ENCODE measurements around the gene IQGAP2.

Gene IQGAP2

DNA sequence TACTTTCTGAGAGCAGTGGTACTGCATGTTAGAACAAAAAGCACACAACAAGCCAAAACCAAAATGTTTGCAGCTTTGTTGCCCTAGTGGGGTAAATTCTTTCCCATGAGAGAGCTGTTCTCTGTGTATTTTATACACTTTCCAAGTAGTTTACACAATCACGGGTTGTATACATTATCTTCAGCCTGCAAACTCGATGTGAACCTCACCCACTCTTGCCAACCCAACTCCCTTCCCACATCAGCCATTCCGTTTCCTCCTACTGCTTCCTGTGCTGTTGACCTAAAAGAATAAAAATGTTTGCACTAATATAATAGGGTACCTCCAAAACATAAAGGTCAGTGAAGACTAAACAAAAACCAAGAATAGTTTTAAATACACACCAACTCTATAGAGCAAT lies 47.0 kb downstream of the IQGAP2 start:
- no peak for DNase-seq

DNA sequence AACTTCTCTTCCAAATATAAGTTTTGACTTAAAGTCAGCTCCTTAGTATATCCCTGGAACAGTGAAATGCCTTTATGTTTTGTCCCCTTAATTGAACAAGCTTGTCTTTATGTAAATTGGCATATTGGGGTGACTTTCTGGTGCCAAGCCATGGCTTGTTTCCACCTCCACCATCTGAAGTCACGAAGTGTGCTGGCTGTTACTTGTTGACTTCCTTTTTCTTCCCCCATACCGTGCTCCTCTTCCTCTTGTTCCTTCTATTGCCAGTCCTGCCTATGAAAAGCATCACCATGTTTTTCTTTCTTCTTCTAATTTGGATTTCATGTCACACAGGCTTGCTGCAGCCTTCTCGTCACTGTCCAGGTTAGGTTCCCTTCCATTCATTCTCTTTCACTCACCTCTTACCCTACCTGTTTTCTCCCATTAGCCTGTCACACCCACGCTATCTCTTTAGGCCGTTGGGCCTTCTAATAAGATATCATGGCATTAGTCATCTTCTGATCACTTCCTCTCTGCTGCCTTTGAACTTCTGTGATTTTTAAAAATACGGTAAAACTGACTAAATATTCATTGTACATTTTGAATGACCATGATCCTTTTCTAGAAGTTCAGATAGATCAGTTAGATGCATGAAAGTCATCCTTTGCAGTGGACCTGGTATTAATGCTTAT lies 48.1 kb downstream of the IQGAP2 start:
- DNase-seq: no peak

DNA sequence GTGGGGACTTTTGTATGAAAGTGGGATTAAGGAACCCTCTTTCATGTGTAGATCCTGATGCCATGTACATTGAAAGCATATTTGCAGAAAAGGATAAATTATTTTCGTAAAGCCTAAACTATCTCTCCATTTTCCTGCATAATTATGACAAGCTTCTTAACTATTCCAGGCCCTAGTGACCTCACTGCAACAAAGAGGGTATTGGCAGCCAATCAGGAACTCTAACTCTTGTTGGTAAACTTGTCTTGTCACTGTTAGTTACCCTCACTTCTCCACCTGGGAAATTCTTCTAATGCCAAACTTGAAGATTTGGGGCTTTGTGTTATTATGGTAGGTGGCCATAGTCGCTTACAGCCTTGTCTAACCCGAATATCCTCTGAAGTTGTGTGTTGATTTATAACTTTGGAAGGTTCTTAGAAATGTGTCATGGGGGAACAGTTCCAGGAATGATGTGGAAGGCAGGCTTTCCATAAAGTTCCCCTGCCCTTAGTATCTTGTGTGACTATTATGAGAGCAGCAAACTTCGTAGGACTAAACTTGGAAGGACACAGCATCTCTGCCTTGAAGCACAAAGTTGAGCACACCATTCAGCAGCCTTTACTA lies 52.5 kb downstream of the IQGAP2 start:
- DNase-seq: no peak

DNA sequence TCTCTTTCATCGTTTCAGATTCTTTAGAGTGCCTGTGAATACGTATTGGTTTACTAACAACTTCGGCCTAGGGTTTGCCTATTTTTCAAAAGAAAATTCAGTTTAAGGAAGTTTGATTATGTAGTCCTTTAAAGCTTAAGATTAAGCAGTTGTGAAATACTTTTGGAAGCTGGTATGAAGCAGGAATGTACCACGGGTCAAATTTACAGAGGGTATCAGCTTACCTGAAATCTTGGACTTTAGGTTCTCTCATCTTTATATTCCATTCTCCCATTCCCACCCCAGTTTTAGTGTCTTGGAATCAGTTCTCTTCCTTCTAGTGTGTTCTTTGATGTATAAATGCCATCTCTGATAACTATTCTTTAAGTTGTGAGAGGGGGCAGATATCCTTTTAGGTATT lies 53.2 kb downstream of the IQGAP2 start:
- no peak for DNase-seq

DNA sequence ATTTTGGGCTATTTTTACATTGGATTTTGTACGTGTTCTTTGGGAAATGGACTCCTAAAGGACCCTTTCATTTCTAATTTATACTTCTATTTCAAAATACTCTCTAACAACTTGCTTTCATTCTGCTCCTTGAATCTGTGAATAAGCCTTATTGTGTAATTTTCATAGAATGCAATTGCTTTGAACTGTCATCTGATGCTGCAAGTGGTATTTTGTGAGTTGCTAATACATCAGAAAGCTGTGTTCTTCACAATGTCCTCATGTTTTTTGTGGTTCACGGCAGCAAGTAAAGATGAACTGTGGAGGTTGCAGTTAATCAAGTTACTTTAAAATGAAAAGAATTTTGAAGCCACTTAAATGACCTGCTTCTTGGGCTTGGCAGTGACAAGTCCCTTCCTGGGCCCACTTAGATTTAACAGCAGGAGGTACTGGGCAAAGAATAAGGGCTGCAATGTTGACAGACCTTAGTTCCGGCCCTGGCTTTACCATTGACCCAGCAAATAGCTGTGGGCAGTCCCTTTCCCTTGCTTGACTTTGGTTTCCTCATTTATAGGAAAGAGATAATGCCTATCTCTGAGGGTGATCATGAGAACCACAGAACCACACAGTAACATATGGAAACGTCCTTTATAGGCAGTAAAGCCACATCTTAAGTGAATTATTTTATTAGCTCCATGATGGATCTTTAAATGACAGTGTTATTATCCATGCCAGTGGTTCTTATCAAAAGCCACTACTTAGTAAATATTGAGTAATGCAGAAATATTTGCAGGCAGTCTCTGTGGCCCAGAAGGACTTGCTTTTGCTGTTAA lies 54.8 kb downstream of the IQGAP2 start:
- DNase-seq: no peak

DNA sequence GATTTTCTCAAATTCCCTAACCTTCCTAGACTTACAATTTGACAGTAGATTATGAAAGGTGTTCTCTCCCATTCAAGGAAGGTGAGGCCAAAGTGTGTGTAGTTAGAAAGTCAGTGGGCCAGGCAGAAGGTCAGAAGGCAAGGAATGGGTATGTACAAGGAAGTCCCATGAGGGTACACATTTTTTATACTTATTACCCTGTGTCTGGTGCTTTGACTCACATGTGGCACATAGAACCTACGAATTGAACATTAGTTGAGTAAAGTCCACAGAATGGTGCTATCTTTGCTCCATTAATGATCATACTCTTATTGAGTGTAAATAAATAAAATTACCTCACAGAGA lies 55.4 kb downstream of the IQGAP2 start:
- DNase-seq: no peak

DNA sequence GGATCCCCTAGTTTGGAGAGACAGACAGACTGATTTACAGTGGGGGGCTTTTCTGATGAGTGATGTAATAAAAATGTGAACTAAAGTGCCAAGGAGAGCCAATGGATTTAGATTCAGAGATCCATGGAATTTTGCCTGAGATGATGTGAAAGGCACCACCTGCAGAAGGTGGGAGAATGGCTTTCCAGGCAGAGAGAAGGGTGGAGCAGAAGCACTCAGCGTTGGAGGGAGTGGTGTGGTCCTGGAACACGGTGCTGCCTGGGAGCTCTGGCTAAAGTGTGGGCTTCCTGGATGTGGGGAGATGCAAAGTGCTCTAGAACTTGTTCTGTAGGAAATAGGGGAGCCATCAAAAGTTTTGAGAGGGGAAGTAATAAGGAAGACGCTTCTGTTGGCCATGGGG lies 57.0 kb downstream of the IQGAP2 start:
- DNase-seq: no peak

DNA sequence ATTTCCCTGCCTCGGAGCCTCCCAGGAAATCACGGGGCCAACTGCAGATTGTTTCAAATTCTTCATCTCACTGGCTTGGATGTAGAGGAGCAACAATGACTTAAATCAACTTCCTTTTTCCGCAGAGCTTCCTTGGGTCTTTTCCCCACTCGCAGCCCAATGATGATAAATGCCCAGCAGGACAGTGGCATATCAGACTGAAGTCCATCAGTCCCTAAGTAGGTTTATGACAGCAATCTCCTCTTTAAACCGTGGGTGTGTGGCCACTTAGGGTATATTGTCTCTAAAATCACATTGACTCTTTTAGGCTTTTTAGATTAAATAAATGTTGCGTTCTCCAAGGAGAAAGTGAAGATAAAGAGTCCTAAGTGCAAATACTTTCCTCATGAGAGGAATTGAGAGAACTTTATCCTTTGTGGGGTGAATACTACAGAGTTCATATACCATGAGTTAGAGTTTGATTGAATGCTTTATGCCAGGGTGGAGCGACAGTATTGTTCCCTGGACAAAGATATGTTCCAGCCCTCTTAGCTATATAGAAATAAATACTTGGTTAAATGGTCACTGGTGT lies 59.1 kb downstream of the IQGAP2 start:
- no peak for DNase-seq

DNA sequence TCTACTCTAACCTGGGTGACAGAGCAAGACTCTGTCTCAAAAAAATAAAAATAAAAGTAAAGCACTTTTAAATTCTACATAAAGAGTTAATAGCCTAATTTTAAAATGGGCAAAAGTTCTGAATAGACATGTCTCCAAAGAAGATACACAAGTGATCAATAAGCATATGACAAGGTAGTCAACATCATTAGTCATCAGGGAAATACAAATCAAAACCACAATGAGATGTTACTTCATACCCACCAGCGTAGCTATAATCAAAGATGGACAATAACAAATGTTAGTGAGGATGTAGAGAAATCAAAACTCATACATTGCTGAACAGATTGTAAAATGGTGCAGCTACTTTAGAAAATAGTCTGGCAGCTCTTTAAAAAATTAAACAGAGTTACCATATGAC lies 64.1 kb downstream of the IQGAP2 start:
- no peak for DNase-seq

DNA sequence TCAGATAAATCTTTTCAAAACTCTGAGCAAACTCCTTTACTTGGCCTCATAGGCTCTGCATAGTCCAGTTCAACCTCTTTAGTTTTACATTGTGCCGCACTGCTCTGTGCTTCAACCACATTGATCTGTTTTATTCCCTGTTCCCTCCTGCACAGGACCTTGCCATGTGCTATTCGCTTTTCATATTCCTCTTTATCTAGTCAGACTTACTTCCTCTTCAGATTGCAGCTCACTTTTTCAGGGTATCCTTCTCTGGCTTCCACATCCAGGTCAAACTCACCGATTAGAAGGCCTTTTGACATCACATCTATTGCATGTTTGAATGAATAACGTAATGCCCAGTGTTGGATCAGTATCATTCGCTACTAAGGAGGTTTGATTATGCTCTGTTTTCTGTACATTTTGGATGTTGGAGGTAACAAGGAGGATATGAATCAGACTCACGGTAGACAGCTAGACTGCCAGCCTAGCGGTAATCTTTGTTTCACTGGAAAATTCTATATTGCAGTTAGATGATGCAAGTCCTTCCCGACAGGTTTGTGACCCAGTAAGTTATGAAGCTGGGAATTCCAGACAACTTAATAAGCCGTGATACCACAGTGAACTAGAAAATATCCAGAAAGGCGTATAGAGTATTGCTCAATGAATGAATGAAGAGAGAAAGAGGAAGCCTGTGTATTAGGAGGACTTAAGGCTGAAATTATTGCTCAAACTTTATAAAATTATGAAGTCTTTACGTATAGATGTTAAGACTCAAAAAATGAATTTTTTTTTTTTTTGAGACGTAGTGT lies 65.7 kb downstream of the IQGAP2 start:
- DNase-seq: no peak

DNA sequence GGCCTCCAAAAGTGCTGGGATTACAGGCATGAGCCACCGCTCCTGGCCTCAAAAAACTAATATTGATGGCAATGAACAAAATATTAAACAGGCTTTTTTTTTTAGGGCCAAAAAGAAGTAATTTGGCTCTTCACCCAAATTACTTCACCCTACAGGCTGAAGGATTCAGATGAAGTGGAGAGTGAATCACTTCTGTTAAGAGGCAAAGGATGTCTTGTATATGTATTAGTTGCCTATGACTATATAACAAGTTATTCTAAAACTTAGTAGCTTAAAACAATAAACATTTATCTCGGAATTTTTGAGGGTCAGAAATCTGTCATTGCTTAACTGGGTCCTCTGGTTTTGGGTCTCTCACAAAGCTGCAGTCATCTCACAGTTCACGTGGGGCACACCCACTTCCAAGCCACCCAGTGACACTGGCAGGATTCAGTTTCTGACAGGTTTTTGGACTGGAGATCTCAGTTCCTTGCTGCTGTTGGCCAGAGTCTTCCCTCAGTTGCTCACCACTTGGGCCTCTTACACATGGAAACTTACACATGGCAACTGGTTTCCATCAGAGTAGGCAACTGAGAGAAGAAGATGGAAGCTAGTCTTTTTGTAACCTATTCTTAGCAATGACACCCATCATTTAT lies 66.7 kb downstream of the IQGAP2 start:
- DNase-seq: no peak

DNA sequence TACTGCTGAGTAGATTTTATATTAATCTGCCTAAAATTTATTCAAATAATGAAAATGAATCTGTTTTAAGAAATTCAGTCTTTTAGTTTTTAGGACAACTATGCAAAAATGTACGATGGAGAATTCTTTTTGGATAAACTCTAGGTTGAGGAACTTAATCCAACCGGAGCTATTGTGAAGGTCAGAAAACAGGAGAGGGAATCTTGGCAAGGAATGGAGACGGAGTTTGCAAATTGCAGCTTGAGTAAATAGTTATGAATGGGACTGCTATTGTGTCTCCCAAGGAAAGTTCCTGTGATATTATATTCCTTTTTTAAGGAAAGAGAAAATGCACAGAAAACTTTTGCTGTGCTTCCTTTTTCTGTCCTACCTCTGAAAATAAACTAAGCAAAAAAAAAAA lies 67.9 kb downstream of the IQGAP2 start:
- no peak for DNase-seq

DNA sequence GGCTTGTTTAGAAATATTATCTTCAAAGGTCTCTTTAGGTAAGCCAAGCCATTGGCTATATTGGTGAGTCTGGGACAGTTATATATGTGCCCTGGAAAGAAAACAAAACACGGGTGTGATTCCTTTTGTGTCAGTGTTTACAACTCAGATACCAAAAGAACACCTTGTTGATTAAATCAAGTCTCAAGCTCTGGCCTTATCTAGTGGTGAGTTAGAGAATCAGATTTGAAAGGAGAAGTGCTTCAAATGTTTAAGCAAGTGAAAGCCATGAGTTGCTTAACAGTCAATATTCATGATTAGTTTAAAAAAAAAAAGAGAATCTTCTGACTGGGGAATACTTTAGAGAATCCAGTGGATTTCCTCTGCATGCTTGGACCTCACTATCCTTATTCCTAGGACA lies 68.3 kb downstream of the IQGAP2 start:
- DNase-seq: no peak

DNA sequence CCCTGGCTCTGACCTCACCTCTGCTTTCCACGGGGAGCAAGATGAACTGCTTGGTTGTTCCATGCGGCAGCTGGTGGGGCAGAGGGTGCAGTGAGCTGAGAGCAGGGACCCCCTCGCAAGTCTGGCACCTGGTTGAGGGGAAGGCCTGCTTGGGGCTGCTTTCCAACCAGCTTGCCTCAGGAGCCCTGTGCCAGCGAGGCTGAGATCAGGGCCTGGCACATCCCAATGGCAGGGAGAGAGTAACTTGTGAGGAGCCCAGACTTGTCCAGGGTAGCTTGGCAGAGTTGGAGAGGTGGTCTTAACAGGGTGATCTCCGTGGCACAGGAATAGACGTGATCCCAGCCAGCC lies 68.9 kb downstream of the IQGAP2 start:
- DNase-seq: no peak

DNA sequence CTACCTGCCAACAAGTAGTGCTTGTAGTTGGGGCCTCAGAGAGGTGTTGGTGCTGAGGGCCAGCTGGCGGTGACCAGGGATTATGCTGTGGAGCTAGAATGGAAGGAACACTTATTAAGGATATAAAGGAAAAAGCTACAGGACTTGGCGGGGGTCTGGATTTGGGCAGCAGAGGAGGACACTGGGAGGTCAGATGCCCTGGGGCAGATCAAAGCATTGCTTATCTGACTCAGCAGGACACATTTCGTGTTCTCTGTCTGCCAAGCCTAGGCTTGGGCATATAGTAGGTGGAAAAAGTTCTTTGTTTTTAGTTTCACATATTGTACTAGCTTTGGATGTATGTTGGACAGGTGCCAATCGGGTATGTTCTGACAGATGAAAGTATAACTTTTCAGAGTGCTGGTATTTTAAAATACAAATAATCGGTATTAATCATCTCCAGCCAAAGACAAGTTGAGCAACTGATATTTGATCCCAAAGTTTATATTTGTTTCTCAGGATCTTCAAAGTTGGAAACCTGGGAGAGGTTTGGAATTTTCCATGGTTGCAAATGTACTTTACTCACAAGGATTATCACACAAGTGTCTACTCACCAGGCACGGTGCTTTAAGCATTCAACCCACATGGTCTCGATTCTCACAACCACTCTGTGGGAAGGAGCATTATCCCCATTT lies 69.4 kb downstream of the IQGAP2 start:
- no peak for DNase-seq

DNA sequence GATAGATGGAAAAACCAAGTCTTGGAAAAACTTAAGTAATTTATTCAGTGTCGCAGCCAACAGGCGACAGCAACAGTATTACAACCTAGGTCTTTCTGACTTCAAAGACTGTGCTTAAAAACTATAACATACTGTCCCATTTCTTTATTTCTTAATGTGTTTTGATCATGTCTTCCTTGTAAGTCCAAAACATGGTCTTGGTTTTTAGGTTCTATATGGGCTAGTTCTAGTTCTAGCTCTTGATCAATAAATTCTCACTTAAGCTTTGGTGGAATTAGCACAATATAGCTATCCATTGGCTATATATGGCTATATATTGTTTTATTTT lies 69.9 kb downstream of the IQGAP2 start:
- DNase-seq: no peak

DNA sequence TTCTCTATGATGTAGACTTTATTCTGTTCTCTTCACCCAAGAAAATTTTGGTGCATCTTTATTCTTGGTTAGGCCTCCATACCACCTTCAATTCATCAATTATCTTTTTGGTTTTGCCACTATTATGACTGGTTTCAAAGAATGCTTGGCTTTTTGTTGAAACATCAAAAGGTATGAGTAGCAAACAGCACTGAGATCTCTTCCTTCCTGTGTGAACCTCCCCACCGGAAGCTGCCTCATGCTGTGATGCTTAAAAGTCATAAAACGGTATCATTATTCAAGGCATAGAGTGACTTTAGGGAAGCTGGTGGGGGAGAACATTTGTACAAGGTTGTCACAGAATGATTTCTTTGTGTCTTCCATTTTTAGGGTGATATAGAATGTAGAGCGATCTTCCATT lies 70.6 kb downstream of the IQGAP2 start:
- DNase-seq: no peak

DNA sequence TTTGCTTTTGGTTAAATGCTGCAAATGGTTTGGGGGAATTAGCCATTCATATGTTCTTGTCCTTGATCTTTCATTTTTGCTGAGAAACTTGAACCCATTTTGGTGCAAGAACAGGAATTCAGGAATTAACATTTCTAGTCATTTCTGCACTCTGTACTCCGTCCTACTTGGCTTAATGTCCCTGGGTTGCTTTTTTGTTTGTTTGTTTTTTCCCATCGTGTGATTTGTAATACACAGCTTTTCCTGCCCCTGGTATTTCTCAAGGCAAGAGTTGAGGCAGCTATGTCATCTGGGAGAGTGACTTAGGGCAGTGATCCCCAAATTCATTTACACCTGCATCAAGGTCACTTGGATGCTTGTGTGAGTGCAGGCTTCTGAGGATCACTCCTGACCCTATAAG lies 71.3 kb downstream of the IQGAP2 start:
- DNase-seq: no peak

DNA sequence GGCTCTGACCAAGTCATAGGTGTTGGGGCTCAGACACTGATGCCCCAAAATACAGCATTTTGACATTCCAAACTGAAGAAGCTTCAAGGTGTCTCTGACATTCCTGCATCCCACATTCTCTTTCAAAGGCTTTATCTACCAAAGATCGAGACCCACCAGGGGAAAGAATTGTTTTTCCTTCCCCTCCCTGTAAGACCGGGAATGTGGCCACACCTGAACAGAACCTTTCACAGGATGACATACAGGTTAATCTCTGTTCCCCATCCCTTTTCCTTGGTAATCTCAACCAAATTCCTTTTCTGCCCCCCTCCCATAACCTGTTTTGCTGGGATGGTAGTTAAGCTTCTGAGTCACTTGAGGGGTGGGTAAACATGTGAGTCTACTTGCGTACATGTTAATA lies 72.3 kb downstream of the IQGAP2 start:
- no peak for DNase-seq

DNA sequence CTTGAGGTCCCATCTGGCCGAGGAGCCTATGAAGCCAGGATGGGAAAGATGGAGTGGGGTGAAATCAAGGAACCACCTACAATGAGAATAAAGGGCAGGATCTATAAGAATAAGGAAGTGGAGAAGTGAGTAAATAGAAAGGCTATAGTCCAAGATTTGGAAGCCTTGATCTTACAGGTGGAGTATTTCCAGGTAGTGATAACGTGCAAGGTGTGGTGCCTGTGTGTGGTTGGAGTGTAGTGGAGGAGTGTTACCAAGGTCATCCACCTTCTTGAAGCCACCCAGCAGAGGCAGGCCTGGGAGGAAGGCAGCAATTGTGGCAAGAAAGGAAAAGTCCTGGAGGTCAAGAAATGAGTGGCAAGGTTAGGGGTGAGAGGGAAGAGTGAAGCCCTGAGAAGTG lies 72.9 kb downstream of the IQGAP2 start:
- DNase-seq: no peak

DNA sequence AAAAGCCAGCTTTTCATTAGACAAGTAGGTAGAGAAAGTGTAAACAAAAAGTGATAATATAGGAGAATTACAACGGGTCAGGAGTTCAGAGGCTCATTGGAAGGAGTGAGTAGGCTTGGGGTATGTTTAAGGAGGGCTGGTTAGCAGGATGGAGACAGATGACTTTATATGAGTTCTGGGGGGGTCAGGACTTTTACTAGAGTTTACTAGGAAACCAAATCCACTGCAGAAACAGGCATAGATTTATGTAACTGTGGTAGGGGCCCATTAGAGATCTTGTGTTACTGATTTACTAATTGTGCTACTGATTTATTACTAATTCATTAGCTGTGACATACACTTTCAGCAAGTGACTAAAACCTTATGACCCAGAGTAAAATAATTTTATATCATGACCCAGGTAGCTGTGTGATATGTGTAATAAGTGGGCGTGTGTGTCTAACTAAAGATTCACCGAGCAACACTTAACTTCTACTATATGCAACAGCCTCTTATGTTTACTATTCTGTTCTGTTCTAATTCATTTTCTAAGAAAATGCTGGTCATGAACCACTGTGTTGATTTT lies 73.5 kb downstream of the IQGAP2 start:
- DNase-seq: no peak

Data from anterior cingulate cortex (tissue), 58 donors.